H7 (cell line): Measurements from ENCODE around the gene GCM1. TPM values are rescaled to one million over a fixed set of nuclear protein-coding genes. Genes with fewer than 3 reads are reported as not detected.

Experiments
- DNase-seq: peaks from one replicate; pipeline ENCODE4 v3.0.0; 2012
- H3K27me3 ChIP-seq: 2 replicates; pipeline ENCODE4 v1.6.0; 2011; ENCODE audit warnings: mild to moderate bottlenecking, low read length; ENCODE audit not compliant: control insufficient read depth, insufficient read depth
- H3K36me3 ChIP-seq: replicated peaks from 2 replicates; pipeline ENCODE4 v1.5.1; 2011; ENCODE audit warnings: low read length; ENCODE audit not compliant: control insufficient read depth, insufficient read depth
- H3K4me3 ChIP-seq: 2 replicates; pipeline ENCODE4 v1.5.1; 2011; ENCODE audit warnings: low read depth, mild to moderate bottlenecking, control low read depth, low read length, moderate library complexity; ENCODE audit not compliant: insufficient read depth
- total RNA-seq: library from RNA; depleted of rRNA; stranded (reverse); fragments of >200 nt; shearing (Covaris generic); gene quantifications from 2 replicates; pipeline ENCODE4 v1.2.3, GENCODE V29; 2014; rRNA removed

GCM1 gene
- total RNA-seq, 1 experiment from 2014 or later: not detected

- Histone ChIP-seq H3K4me3 (no peak overlapping the region), H3K27me3 (no peaks in the 10 kb centered on the region), H3K36me3 (no peaks in the 10 kb centered on the region)
- DNase-seq: no peak
Measured at GRCh38 chr6:53104916-53105315, 43.7 kb downstream of the GCM1 start.

- Histone ChIP-seq H3K4me3 (no peak overlapping the region), H3K27me3 (no peaks in the 10 kb centered on the region), H3K36me3 (no peaks in the 10 kb centered on the region)
- DNase-seq: peak; percentile 6
Measured at GRCh38 chr6:53103993-53104675, 44.5 kb downstream of the GCM1 start.

- no peak for DNase-seq
- Histone ChIP-seq H3K4me3 (no peak overlapping the region), H3K27me3 (no peaks in the 10 kb centered on the region), H3K36me3 (peaks cover 13% of the 10 kb centered on the region)
Measured at GRCh38 chr6:53101006-53101405, 47.6 kb downstream of the GCM1 start.

- Histone ChIP-seq H3K4me3 (no peak overlapping the region), H3K27me3 (no peaks in the 10 kb centered on the region), H3K36me3 (peaks cover 17% of the 10 kb centered on the region)
- no peak for DNase-seq
Measured at GRCh38 chr6:53100561-53100960, 48.1 kb downstream of the GCM1 start.

- peaks cover 28% of the 10 kb centered on the region for H3K36me3 ChIP-seq
- no peak for DNase-seq
- no peak overlapping the region for H3K4me3 ChIP-seq
Measured at GRCh38 chr6:53095716-53096115, 52.9 kb downstream of the GCM1 start.

GRCh38 chr6:53095270-53095669, 53.4 kb downstream of the GCM1 start:
- H3K4me3 ChIP-seq: no peak overlapping the region
- H3K27me3 ChIP-seq: no peaks in the 10 kb centered on the region
- H3K36me3 ChIP-seq: peaks cover 28% of the 10 kb centered on the region
- DNase-seq: no peak

More at GRCh38 chr6:53095716-53096115, 52.9 kb downstream of the GCM1 start:
- H3K27me3 ChIP-seq: no peaks in the 10 kb centered on the region

GRCh38 chr6:53090576-53090975, 58.1 kb downstream of the GCM1 start:
- DNase-seq: no peak
- no peak overlapping the region for H3K4me3 ChIP-seq
- H3K27me3 ChIP-seq: no peaks in the 10 kb centered on the region
- H3K36me3 ChIP-seq: peaks cover 16% of the 10 kb centered on the region

- Histone ChIP-seq H3K4me3 (no peak overlapping the region), H3K36me3 (peaks cover 14% of the 10 kb centered on the region), H3K27me3 (no peaks in the 10 kb centered on the region)
- DNase-seq: no peak
Measured at GRCh38 chr6:53089948-53090347, 58.7 kb downstream of the GCM1 start.

- DNase-seq: no peak
- Histone ChIP-seq H3K27me3 (no peaks in the 10 kb centered on the region), H3K4me3 (no peak overlapping the region), H3K36me3 (peaks cover 10% of the 10 kb centered on the region)
Measured at GRCh38 chr6:53086302-53086701, 62.3 kb downstream of the GCM1 start.

GRCh38 chr6:53080813-53081212, 67.8 kb downstream of the GCM1 start:
- H3K4me3 ChIP-seq: no peak overlapping the region
- DNase-seq: no peak
- H3K27me3 ChIP-seq: no peaks in the 10 kb centered on the region
- H3K36me3 ChIP-seq: peaks cover 3% of the 10 kb centered on the region

Other genes with a start within 250 kb of the GCM1 start
- not detected in 2 replicates for gene GSTA3, start 239.1 kb downstream of the GCM1 start, total RNA-seq
- gene GSTA4, start 153.6 kb downstream of the GCM1 start, total RNA-seq: 25.1 and 35.6 TPM in 2 replicates
- gene CILK1, start 87.0 kb downstream of the GCM1 start, total RNA-seq: 6.5 and 9.0 TPM in 2 replicates
- 21.8 and 22.7 TPM in 2 replicates for gene FBXO9, start 83.4 kb downstream of the GCM1 start, total RNA-seq
- gene ELOVL5, start 200.1 kb upstream of the GCM1 start, total RNA-seq: 76.0 and 103 TPM in 2 replicates